Loucy (cell line): ENCODE measurements around the gene CDC42BPB.
A peak's percentile ranks its signal among the peaks of the same experiment; 100 is the strongest.

Source experiments
- H2AFZ ChIP-seq: fragments of 200-600 bp; sonication (generic); 2 replicates; pipeline ENCODE4 v1.6.0; 2016; ENCODE audit warnings: antibody characterized with exemption, mild to moderate bottlenecking, low read length, moderate library complexity
- H3F3A ChIP-seq: fragments of 200-600 bp; 2 replicates; pipeline ENCODE4 v1.6.0; 2016; ENCODE audit warnings: antibody characterized with exemption, low read depth, mild to moderate bottlenecking
- H3K27me3 ChIP-seq: fragments of 200-600 bp; sonication (generic); 2 replicates; pipeline ENCODE4 v1.6.1; 2014; ENCODE audit warnings: low read length, mild to moderate bottlenecking; ENCODE audit not compliant: insufficient read depth, poor library complexity, severe bottlenecking
- H3K36me3 ChIP-seq: fragments of 200-600 bp; sonication (generic); 2 replicates; pipeline ENCODE4 v1.6.1; 2016; ENCODE audit warnings: low read length; ENCODE audit not compliant: insufficient read depth
- H3K4me1 ChIP-seq: fragments of 200-600 bp; sonication (generic); 2 replicates; pipeline ENCODE4 v1.5.1; 2014; ENCODE audit warnings: low read length, mild to moderate bottlenecking; ENCODE audit not compliant: insufficient read depth, poor library complexity, severe bottlenecking
- H3K4me2 ChIP-seq: fragments of 200-600 bp; sonication (generic); 2 replicates; pipeline ENCODE4 v1.6.0; 2014; ENCODE audit warnings: antibody characterized with exemption, low read length, low read depth, mild to moderate bottlenecking; ENCODE audit not compliant: poor library complexity, severe bottlenecking
- H3K4me3 ChIP-seq: fragments of 200-600 bp; sonication (generic); 2 replicates; pipeline ENCODE4 v1.5.1; 2014; ENCODE audit warnings: low read length, mild to moderate bottlenecking, mixed read lengths; ENCODE audit not compliant: poor library complexity, severe bottlenecking
- H3K79me2 ChIP-seq: fragments of 200-600 bp; sonication (generic); 2 replicates; pipeline ENCODE4 v1.6.1; 2014; ENCODE audit warnings: low read length; ENCODE audit not compliant: insufficient read depth
- H3K9ac ChIP-seq: fragments of 200-600 bp; sonication (generic); 2 replicates; pipeline ENCODE4 v1.6.0; 2014; ENCODE audit warnings: mild to moderate bottlenecking, low read depth, low read length, moderate library complexity; ENCODE audit not compliant: poor library complexity, severe bottlenecking
- H3K9me2 ChIP-seq: fragments of 200-600 bp; sonication (generic); replicated peaks from 2 replicates; pipeline ENCODE4 v1.6.1; 2016; ENCODE audit warnings: low read depth, low read length, mixed read lengths
- H3K9me3 ChIP-seq: fragments of 200-600 bp; sonication (generic); 2 replicates; pipeline ENCODE4 v1.6.1; 2014; ENCODE audit warnings: mild to moderate bottlenecking, antibody characterized with exemption, low read length, low read depth; ENCODE audit not compliant: insufficient read depth
- H4K20me1 ChIP-seq: fragments of 200-600 bp; sonication (generic); 2 replicates; pipeline ENCODE4 v1.6.0; 2014; ENCODE audit warnings: antibody characterized with exemption, low read length, mild to moderate bottlenecking; ENCODE audit not compliant: insufficient read depth, poor library complexity, severe bottlenecking
- EZH2phosphoT487 ChIP-seq: fragments of 200-600 bp; IDR thresholded peaks from 2 replicates; pipeline ENCODE4 v1.6.1; 2018; ENCODE audit warnings: antibody characterized with exemption, mild to moderate bottlenecking, moderate library complexity, borderline replicate concordance
- TF ChIP-seq, protein P1 (sequence below): fragments of 200-600 bp; sonication (generic); conservative IDR thresholded peaks from 2 replicates; pipeline ENCODE4 v1.5.1; 2014; ENCODE audit warnings: mild to moderate bottlenecking, antibody characterized with exemption, low read length

The CDC42BPB gene, protein sequence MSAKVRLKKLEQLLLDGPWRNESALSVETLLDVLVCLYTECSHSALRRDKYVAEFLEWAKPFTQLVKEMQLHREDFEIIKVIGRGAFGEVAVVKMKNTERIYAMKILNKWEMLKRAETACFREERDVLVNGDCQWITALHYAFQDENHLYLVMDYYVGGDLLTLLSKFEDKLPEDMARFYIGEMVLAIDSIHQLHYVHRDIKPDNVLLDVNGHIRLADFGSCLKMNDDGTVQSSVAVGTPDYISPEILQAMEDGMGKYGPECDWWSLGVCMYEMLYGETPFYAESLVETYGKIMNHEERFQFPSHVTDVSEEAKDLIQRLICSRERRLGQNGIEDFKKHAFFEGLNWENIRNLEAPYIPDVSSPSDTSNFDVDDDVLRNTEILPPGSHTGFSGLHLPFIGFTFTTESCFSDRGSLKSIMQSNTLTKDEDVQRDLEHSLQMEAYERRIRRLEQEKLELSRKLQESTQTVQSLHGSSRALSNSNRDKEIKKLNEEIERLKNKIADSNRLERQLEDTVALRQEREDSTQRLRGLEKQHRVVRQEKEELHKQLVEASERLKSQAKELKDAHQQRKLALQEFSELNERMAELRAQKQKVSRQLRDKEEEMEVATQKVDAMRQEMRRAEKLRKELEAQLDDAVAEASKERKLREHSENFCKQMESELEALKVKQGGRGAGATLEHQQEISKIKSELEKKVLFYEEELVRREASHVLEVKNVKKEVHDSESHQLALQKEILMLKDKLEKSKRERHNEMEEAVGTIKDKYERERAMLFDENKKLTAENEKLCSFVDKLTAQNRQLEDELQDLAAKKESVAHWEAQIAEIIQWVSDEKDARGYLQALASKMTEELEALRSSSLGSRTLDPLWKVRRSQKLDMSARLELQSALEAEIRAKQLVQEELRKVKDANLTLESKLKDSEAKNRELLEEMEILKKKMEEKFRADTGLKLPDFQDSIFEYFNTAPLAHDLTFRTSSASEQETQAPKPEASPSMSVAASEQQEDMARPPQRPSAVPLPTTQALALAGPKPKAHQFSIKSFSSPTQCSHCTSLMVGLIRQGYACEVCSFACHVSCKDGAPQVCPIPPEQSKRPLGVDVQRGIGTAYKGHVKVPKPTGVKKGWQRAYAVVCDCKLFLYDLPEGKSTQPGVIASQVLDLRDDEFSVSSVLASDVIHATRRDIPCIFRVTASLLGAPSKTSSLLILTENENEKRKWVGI (N-terminal part only)

DNA sequence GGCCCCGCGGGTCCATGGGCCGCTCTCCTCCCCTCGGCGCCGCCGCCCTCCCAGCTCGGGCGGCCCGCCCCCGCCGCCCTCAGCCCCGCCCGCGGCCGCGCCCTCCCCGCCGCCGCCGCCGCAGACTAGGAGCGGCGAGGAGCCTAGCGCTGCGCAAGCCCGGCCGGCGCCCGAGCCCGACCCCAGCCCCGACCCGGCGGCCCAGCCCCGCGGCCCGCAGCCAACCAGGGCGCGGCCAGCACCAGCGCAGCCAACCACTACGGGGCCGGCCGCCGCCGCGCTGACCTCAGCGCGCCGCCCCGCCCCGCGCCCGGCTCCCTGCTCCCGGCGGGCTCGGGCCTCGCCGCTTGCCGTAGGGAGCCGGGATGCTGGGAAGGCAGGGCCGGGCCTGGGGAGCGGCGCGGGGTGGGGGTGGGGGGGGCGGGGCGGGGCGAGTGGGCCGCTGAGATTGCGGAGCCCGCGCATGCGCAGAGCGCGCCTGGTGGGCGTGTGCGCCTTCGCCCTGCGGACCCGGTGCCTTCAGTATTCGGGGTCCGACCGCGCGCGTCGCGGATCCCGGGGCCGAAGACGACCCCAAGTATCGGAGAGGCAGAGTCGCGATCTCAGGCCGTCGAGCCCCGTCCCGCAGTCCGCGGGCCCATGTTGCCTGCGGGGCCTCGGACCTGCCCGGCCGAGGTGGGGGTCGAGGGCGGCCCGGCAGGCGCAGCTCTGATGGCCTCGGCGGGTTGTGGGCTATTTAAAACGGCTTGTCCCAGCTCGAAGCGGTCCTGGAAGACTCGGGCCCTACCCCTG, at the start of gene CDC42BPB:
CDC42BPB (minus strand) TSS at position 178 of the 792 bp plus-strand sequence. CDS start 376 bp downstream, outside the sequence.
- no peaks in the 10 kb centered on the region for H3K79me2 ChIP-seq
- no peak within 1 kb of the TSS for H3K4me3 ChIP-seq
- no peaks in the 10 kb centered on the region for H3K4me1 ChIP-seq
- H3K27me3 ChIP-seq: no peaks in the 10 kb centered on the region
- H3K4me2 ChIP-seq: no peak within 1 kb of the TSS
- H3K9me2 ChIP-seq: no peaks in the 10 kb centered on the region
- no peak within 1 kb of the TSS for H3K9ac ChIP-seq
- TF ChIP-seq, protein P1, sequence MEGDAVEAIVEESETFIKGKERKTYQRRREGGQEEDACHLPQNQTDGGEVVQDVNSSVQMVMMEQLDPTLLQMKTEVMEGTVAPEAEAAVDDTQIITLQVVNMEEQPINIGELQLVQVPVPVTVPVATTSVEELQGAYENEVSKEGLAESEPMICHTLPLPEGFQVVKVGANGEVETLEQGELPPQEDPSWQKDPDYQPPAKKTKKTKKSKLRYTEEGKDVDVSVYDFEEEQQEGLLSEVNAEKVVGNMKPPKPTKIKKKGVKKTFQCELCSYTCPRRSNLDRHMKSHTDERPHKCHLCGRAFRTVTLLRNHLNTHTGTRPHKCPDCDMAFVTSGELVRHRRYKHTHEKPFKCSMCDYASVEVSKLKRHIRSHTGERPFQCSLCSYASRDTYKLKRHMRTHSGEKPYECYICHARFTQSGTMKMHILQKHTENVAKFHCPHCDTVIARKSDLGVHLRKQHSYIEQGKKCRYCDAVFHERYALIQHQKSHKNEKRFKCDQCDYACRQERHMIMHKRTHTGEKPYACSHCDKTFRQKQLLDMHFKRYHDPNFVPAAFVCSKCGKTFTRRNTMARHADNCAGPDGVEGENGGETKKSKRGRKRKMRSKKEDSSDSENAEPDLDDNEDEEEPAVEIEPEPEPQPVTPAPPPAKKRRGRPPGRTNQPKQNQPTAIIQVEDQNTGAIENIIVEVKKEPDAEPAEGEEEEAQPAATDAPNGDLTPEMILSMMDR: no peak
- TF ChIP-seq EZH2phosphoT487: no peak
- no peaks in the 10 kb centered on the region for H3K36me3 ChIP-seq
- H3K9me3 ChIP-seq: no peaks in the 10 kb centered on the region
- H4K20me1 ChIP-seq: no peaks in the 10 kb centered on the region
- no peaks in the 10 kb centered on the region for H3F3A ChIP-seq
- H2AFZ ChIP-seq: no peak within 1 kb of the TSS

DNA sequence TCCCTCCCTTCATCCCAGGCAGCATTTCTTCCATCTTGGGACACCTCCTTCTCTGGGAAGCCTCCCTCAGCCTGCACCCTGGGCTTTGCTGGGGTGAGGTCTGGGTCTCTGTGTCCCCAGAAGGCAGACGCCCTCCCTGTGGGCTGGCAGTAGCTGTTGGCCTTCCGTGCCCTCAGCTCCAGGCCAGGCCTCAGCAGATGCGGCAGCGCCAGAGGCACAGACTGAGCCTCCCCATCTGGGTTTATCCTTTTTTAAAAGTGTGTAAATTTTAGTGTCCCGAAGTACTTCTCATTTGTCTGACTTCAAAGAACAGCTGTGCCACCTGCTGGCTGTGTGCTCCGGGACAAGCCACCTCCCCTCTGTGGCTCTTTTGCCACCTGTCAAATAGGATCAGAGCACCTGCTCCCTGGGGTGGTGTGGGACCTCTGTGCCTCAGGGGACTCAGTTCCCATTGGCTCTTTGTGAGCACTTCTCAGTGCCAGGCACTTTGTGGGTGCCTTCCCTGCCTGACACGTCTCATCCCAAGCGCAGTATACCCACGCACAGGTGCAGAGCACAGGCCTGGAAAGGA, 48.3 kb upstream of the CDC42BPB start:
- Histone ChIP-seq H3K9ac (no peak overlapping the region), H3F3A (no peaks in the 10 kb centered on the region), H3K4me1 (no peaks in the 10 kb centered on the region), H3K4me2 (no peak overlapping the region), H3K27me3 (no peaks in the 10 kb centered on the region), H4K20me1 (no peaks in the 10 kb centered on the region), H3K9me3 (no peaks in the 10 kb centered on the region), H3K79me2 (no peaks in the 10 kb centered on the region), H3K4me3 (no peak overlapping the region), H3K9me2 (no peaks in the 10 kb centered on the region), H3K36me3 (no peaks in the 10 kb centered on the region), H2AFZ (no peak overlapping the region)
- TF ChIP-seq, protein P1: peak; percentile 45
- TF ChIP-seq EZH2phosphoT487: no peak
